DLD1 (cell line): ENCODE measurements around the gene PALM.
"Not testable (repeated sequence)": the region's sequence is repeated elsewhere in the genome, so short reads cannot be mapped to it uniquely, and the experiment has no call there.

Source experiments
- in situ Hi-C: cut with HindIII; loops from 2 replicates; pipeline ENCODE4 v1.10.0; 2017; ENCODE audit warnings: low sequenced_read_pairs

Gene PALM

GRCh38 chr19:703651-704446 is 4.9 kb upstream of the PALM start:
- in situ Hi-C loops, result no loop called here

- in situ Hi-C loops, result no loop called here
These were observed 4.3 kb upstream of the PALM start for GRCh38 chr19:704447-704741.

- in situ Hi-C loops, result no loop called here
These were observed 645 bp downstream of the PALM start for GRCh38 chr19:709196-709964.

GRCh38 chr19:709965-710571 is 1.3 kb downstream of the PALM start:
- in situ Hi-C loops, result no loop called here

- in situ Hi-C loops, result no loop called here
These were observed 2.0 kb downstream of the PALM start for GRCh38 chr19:710767-711166.

- in situ Hi-C loops, result no loop called here
These were observed 2.5 kb downstream of the PALM start for GRCh38 chr19:711254-711653.

GRCh38 chr19:715347-715746 is 6.6 kb downstream of the PALM start:
- in situ Hi-C loops, result no loop called here

- in situ Hi-C loops, result no loop called here
These were observed 9.7 kb downstream of the PALM start for GRCh38 chr19:718251-718951.

GRCh38 chr19:718991-719512 is 10.3 kb downstream of the PALM start:
- in situ Hi-C loops, result no loop called here

- in situ Hi-C loops, result no loop called here
These were observed 11.1 kb downstream of the PALM start for GRCh38 chr19:719636-720344.

GRCh38 chr19:720345-721160 is 11.8 kb downstream of the PALM start:
- in situ Hi-C loops, result no loop called here

- in situ Hi-C loops, result no loop called here
These were observed 13.9 kb downstream of the PALM start for GRCh38 chr19:722553-723101.

GRCh38 chr19:723247-723646 is 14.5 kb downstream of the PALM start:
- in situ Hi-C loops, result no loop called here

- in situ Hi-C loops, result no loop called here
These were observed 15.0 kb downstream of the PALM start for GRCh38 chr19:723714-724113.

- in situ Hi-C loops, result no loop called here
These were observed 16.8 kb downstream of the PALM start for GRCh38 chr19:725461-726089.

- in situ Hi-C loops, result no loop called here
These were observed 18.5 kb downstream of the PALM start for GRCh38 chr19:726993-727956.

GRCh38 chr19:728011-728410 is 19.3 kb downstream of the PALM start:
- in situ Hi-C loops, result no loop called here

GRCh38 chr19:729564-729963 is 20.8 kb downstream of the PALM start:
- in situ Hi-C loops, result not testable (repeated sequence)
